ENCODE data around the gene AMY2B.
"Not testable (repeated sequence)": the region's sequence is repeated elsewhere in the genome, so short reads cannot be mapped to it uniquely, and the experiment has no call there.

AMY2B gene

DNA sequence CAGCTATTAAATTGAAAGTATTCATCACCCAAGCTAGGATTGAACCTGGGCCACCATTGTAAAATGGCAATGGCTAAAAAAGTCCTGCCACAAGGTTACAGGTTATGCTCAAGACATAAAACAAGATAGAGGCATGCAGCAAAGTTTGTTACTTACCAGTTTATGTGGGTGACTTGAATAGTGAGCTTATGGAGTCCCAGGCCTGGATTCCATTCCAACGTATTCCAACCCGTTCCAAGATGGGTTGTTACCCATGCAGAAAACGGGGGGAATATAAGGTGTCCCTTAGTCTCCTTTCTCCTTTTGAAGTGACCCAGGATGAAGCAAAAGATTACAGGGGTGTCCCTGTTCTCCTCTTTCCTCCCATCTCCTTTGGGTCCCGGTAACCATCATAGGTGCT is 56.0 kb downstream of the AMY2B start:
- not testable (repeated sequence) for DNase-seq

Data from CD4-positive, alpha-beta T cell treated with Interleukin-10 for 1 hour (primary cell).